ENCODE measurements around the gene MAGEC3.
"Not testable (repeated sequence)": the region's sequence is repeated elsewhere in the genome, so short reads cannot be mapped to it uniquely, and the experiment has no call there.

- TF ChIP-seq HDAC2 (IDR thresholded peaks at IDR 0.05); CTCF (IDR thresholded peaks at IDR 0.05); MAFK (IDR thresholded peaks at IDR 0.05; ENCODE audit: partially characterized antibody); NR3C1 (IDR thresholded peaks at IDR 0.05): not testable (repeated sequence)
These were observed 50.7 kb downstream of the MAGEC3 start for GRCh38 chrX:141888811-141889210.

All from A549 (cell line).